Suprapubic skin (tissue), 4 donors: ENCODE data around the gene COQ8A. TPM values are rescaled to one million over a fixed set of nuclear protein-coding genes. Genes with fewer than 3 reads are reported as not detected.
"Not testable (repeated sequence)": the region's sequence is repeated elsewhere in the genome, so short reads cannot be mapped to it uniquely, and the experiment has no call there.

ENCODE experiments used
- DNase-seq, 2 donors: peaks; one replicate each; pipeline ENCODE4 v3.0.0-alpha.2; 2019; ENCODE audit warnings: low spot score in 2 of 2
- H3K27ac ChIP-seq: fragments of 200-600 bp; sonication (generic); one replicate; pipeline ENCODE4 v1.5.1; 2019
- H3K27me3 ChIP-seq: fragments of 200-600 bp; sonication (generic); one replicate; pipeline ENCODE4 v1.5.1; 2019
- H3K36me3 ChIP-seq: fragments of 200-600 bp; sonication (generic); one replicate; pipeline ENCODE4 v1.5.1; 2019
- H3K4me1 ChIP-seq: fragments of 200-600 bp; sonication (generic); one replicate; pipeline ENCODE4 v1.5.1; 2019
- H3K4me3 ChIP-seq: fragments of 200-600 bp; sonication (generic); one replicate; pipeline ENCODE4 v1.5.1; 2019; ENCODE audit warnings: mild to moderate bottlenecking
- H3K9me3 ChIP-seq: fragments of 200-600 bp; sonication (generic); one replicate; pipeline ENCODE4 v1.5.1; 2019
- EP300 ChIP-seq: sonication (generic); formaldehyde crosslinking; IDR thresholded peaks from one replicate; pipeline ENCODE4 v1.6.1; 2017; ENCODE audit warnings: antibody characterized with exemption
- POLR2A ChIP-seq, 2 donors: fragments of 450-650 bp; IDR thresholded peaks; one replicate each; pipeline ENCODE4 v1.6.1; 2017; ENCODE audit warnings: antibody characterized with exemption in 2 of 2, mild to moderate bottlenecking in 2 of 2, moderate library complexity in 2 of 2
- POLR2AphosphoS5 ChIP-seq, 3 donors: sonication (generic); formaldehyde crosslinking; IDR thresholded peaks; one replicate each; pipeline ENCODE4 v1.6.1; 2017; ENCODE audit warnings: antibody characterized with exemption in 3 of 3
- WGBS: methylation state at CpG from one replicate; pipeline ENCODE4 v1.1.5; 2018; 5-methylcytosine and 5-hydroxymethylcytosine counted together
- total RNA-seq, 4 donors: library from RNA; depleted of rRNA; stranded (reverse); fragments of >200 nt; gene quantifications; one replicate each; pipeline ENCODE4 v1.1.0, GENCODE V29; 2016
- TF ChIP-seq, protein P1 (sequence below), 2 donors: fragments of 200-600 bp in 1 of 2; fragments of 450-650 bp in 1 of 2; sonication (generic) in 1 of 2; IDR thresholded peaks; one replicate each; pipeline ENCODE4 v1.5.1; 2016 to 2019; ENCODE audit warnings: antibody characterized with exemption in 2 of 2, mild to moderate bottlenecking in 1 of 2, moderate library complexity in 1 of 2

COQ8A gene
- total RNA-seq, 4 donors from 2014 or later, result 41.9 to 113 (median 59.8) TPM

GRCh38 chr1:226994586-226995364 lies 54.7 kb downstream of the COQ8A start:
- Histone ChIP-seq H3K27ac (no peak overlapping the region), H3K27me3 (no peaks in the 10 kb centered on the region), H3K36me3 (no peaks in the 10 kb centered on the region), H3K4me1 (peaks cover 5% of the 10 kb centered on the region), H3K9me3 (no peaks in the 10 kb centered on the region), H3K4me3 (no peak overlapping the region)
- no peak for DNase-seq
- 90% methylated on average over 18 of the region's 18 CpGs for WGBS
- TF ChIP-seq POLR2AphosphoS5 (IDR thresholded peaks at IDR 0.05) (no peak), EP300 (no peak)

- Histone ChIP-seq H3K36me3 (no peaks in the 10 kb centered on the region), H3K27ac (no peak overlapping the region), H3K9me3 (no peaks in the 10 kb centered on the region), H3K4me1 (no peaks in the 10 kb centered on the region), H3K4me3 (no peak overlapping the region), H3K27me3 (no peaks in the 10 kb centered on the region)
- 81% methylated on average over 13 of the region's 13 CpGs for WGBS
- no peak for DNase-seq
- TF ChIP-seq POLR2AphosphoS5 (IDR thresholded peaks at IDR 0.05) (no peak), EP300 (no peak), POLR2A (IDR thresholded peaks at IDR 0.05) (no peak)
- TF ChIP-seq, protein P1, sequence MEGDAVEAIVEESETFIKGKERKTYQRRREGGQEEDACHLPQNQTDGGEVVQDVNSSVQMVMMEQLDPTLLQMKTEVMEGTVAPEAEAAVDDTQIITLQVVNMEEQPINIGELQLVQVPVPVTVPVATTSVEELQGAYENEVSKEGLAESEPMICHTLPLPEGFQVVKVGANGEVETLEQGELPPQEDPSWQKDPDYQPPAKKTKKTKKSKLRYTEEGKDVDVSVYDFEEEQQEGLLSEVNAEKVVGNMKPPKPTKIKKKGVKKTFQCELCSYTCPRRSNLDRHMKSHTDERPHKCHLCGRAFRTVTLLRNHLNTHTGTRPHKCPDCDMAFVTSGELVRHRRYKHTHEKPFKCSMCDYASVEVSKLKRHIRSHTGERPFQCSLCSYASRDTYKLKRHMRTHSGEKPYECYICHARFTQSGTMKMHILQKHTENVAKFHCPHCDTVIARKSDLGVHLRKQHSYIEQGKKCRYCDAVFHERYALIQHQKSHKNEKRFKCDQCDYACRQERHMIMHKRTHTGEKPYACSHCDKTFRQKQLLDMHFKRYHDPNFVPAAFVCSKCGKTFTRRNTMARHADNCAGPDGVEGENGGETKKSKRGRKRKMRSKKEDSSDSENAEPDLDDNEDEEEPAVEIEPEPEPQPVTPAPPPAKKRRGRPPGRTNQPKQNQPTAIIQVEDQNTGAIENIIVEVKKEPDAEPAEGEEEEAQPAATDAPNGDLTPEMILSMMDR (IDR thresholded peaks at IDR 0.05), result no peak
Measured at GRCh38 chr1:226995365-226996332, 55.6 kb downstream of the COQ8A start.

DNA sequence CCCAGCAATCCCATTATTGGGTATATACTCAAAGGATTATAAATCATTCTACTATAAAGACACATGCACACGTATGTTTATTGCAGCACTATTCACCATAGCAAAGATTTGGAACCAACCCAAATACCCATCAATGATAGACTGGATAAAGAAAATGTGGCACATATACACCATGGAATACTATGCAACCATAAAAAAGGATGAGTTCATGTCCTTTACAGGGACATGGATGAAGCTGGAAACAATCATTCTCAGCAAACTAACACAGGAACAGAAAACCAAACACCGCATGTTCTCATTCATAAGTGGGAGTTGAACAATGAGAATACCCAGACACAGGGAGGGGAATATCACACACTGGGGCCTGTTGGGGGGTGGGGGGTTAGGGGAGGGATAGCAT lies 59.5 kb downstream of the COQ8A start:
- H3K4me1 ChIP-seq, H3K9me3 ChIP-seq, H3K27ac ChIP-seq, H3K27me3 ChIP-seq, DNase-seq, H3K4me3 ChIP-seq: not testable (repeated sequence)
- WGBS, result 92% methylated on average over 2 of the region's 2 CpGs
- H3K36me3 ChIP-seq, result peaks cover 16% of the 10 kb centered on the region

GRCh38 chr1:227002531-227003049 lies 62.5 kb downstream of the COQ8A start:
- Histone ChIP-seq H3K27ac (no peak overlapping the region), H3K4me3 (no peak overlapping the region), H3K4me1 (no peaks in the 10 kb centered on the region), H3K27me3 (no peaks in the 10 kb centered on the region), H3K36me3 (peaks cover 20% of the 10 kb centered on the region), H3K9me3 (no peaks in the 10 kb centered on the region)
- TF ChIP-seq EP300 (no peak), POLR2A (IDR thresholded peaks at IDR 0.05) (no peak), POLR2AphosphoS5 (IDR thresholded peaks at IDR 0.05) (no peak)
- TF ChIP-seq, protein P1 (IDR thresholded peaks at IDR 0.05), result no peak
- DNase-seq, result no peak
- 63% methylated on average over 3 of the region's 3 CpGs for WGBS

DNA sequence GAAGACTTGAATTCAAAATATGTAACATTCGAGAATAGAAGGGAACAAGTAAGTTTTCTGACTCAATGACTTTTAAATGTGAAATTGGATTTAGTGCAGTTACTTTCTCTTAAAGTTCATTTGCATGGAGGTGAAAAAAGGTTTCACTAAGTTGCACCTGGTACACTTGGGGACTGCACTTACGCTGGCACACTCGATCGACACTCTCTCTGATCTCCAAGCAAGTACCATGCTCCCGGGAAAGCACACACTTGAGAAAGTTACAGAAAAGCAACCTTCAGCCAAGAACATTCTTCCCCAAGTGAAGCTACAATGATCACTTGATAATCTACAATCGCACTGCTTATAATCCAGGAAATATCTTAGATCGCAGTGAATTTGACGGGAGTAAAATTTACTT lies 63.1 kb downstream of the COQ8A start:
- Histone ChIP-seq H3K36me3 (peaks cover 20% of the 10 kb centered on the region), H3K27ac (no peak overlapping the region), H3K4me1 (no peaks in the 10 kb centered on the region), H3K27me3 (no peaks in the 10 kb centered on the region), H3K9me3 (no peaks in the 10 kb centered on the region), H3K4me3 (no peak overlapping the region)
- 93% methylated on average over 8 of the region's 8 CpGs for WGBS
- TF ChIP-seq POLR2AphosphoS5 (IDR thresholded peaks at IDR 0.05) (no peak), EP300 (no peak), POLR2A (IDR thresholded peaks at IDR 0.05) (no peak)
- TF ChIP-seq, protein P1 (IDR thresholded peaks at IDR 0.05), result no peak
- DNase-seq, result no peak

DNA sequence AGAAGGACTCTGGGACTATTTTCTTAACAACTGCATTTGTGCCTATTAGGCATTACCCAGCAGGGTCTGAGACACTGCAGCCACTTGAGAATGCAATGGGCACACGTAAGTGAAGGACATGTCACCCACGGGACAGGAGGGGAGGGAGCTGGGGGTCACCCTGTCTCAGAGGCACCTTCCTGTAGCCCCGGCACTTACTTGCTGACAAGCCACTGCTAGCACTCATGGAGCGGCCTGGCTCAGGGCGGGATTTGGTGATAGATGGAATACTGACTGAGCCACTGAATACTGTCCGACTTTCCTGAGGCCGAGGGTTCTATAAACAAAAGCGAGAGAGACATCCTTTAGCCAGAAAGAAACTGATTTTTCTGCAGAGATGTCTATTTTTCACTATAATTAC lies 64.7 kb downstream of the COQ8A start:
- no peaks in the 10 kb centered on the region for H3K4me1 ChIP-seq
- peaks cover 20% of the 10 kb centered on the region for H3K36me3 ChIP-seq
- 96% methylated on average over 8 of the region's 8 CpGs for WGBS
- no peaks in the 10 kb centered on the region for H3K27me3 ChIP-seq
- no peaks in the 10 kb centered on the region for H3K9me3 ChIP-seq
- TF ChIP-seq POLR2A (IDR thresholded peaks at IDR 0.05) (no peak), EP300 (no peak), POLR2AphosphoS5 (IDR thresholded peaks at IDR 0.05) (no peak)
- TF ChIP-seq, protein P1 (IDR thresholded peaks at IDR 0.05), result no peak
- no peak overlapping the region for H3K27ac ChIP-seq
- DNase-seq, result no peak
- no peak overlapping the region for H3K4me3 ChIP-seq
